ENCODE results near the gene DIDO1.

Gene DIDO1

DNA sequence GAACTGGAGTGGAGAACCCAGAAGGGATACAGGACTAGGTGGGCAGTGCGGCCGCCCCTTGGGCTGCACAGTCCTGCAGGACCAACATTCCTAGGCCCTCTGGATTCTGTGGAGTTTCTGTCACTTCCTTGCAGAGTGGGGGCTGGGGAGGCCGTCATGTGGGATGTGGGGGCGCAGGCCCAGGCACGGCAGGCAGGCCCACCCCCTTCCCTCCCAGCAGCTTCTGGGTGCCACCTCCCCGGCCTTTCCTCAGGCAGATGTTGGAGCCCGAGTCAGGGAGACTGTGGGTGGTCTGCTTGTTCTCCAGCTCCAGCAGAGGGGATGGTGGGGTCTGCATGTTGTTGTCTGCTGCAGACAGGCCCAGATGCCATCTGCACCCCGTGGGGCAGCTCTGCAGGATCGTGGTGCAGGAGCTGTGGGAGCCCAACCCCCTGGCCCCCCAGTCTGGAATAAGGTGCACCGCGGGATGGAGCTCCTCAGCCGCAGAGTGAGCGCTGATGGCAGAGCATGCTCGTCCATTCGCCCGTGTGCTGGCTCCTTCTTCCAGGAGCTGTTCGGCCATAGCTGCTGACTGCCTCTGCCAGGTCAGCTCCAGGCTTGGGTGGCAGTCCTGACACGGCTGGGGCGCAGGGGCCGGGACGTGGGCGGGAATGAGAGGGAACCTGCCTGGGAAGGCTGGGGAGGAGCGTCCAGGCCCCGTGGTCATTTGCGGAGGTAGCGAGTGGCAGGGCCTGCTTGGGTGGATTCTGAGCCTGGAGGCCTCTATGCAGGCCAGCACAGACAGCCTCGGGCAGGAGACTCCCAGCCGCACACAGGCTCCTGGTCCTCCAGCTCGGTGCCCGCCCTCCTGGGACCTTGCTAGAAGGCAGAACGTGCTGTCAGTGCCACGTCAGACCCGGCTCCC lies 44.3 kb upstream of the DIDO1 start:
- ChIA-PET CTCF (interaction anchor here (0.7 to 4.1 kb wide), 14 partner anchors 9 to 253 kb away, joined by 3 to 26 read pairs (median 4); partner anchors contain the start of genes BHLHE23 and SLC17A9), POLR2A (interaction anchor here (0.6 to 0.9 kb wide), 2 partner anchors 39 to 158 kb away, joined by 3 read pairs; no protein-coding TSS in a partner anchor)
- DNase-seq (ENCODE audit: extremely low spot score): no peak
- TF ChIP-seq, protein P1, sequence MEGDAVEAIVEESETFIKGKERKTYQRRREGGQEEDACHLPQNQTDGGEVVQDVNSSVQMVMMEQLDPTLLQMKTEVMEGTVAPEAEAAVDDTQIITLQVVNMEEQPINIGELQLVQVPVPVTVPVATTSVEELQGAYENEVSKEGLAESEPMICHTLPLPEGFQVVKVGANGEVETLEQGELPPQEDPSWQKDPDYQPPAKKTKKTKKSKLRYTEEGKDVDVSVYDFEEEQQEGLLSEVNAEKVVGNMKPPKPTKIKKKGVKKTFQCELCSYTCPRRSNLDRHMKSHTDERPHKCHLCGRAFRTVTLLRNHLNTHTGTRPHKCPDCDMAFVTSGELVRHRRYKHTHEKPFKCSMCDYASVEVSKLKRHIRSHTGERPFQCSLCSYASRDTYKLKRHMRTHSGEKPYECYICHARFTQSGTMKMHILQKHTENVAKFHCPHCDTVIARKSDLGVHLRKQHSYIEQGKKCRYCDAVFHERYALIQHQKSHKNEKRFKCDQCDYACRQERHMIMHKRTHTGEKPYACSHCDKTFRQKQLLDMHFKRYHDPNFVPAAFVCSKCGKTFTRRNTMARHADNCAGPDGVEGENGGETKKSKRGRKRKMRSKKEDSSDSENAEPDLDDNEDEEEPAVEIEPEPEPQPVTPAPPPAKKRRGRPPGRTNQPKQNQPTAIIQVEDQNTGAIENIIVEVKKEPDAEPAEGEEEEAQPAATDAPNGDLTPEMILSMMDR (IDR thresholded peaks at IDR 0.05; ENCODE audit: control extremely low read depth, extremely low read depth, low read depth, missing control alignments): no peak

DNA sequence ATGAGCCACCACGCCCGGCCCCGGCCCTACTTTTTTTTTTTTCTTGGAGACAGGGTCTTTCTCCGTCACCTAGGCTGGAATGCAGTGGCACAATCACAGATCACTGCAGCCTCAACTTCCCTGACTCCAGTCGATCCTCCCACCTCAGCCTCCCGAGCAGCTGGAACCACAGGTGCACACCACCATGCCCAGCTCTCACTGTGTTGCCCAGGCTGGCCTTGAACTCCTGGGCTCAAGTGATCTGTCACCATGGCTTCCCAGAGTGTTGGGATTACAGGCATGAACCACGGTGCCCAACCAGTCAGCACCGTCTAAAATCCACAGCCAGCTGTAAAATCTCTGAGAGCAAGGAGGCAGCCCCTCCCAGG lies 43.6 kb upstream of the DIDO1 start:
- ChIA-PET CTCF (interaction anchor here (1.0 to 4.1 kb wide), 9 partner anchors 10 to 69 kb away, joined by 3 to 26 read pairs (median 5); partner anchors contain the start of gene SLC17A9), POLR2A (no interaction called here)
- TF ChIP-seq, protein P1 (IDR thresholded peaks at IDR 0.05; ENCODE audit: control extremely low read depth, extremely low read depth, low read depth, missing control alignments): no peak
- no peak for DNase-seq (ENCODE audit: extremely low spot score)

DNA sequence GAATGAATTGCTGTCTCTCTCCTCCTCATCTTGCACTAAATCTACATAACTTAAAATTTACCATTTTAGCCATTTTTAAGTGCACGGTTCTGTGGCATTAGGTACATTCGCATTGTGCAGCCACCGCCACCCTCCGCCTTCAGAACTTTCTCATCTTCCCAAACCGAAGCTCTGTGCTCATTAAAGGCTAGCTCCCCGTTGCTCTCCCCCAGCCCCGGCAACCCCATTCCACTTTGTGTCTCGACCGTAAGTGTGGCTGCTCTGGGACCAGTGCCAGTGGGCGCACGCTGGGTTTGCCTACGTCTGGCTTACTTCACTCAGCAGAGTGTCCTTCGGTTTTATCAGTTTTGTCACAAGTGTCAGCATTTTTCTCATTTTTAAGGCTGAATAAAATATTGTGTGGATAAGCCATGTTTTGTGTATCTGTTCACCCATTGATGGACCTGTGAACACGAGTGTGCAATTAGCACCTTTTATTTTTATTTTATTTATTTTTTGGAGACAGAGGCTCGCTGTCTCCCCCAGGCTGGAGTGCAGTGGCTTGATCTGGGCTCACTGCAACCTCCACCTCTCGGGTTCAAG lies 43.0 kb upstream of the DIDO1 start:
- no peak for DNase-seq (ENCODE audit: extremely low spot score)
- ChIA-PET CTCF (interaction anchor here (1.2 to 4.1 kb wide), 5 partner anchors 10 to 68 kb away, joined by 3 to 26 read pairs (median 4); partner anchors contain the start of gene SLC17A9), POLR2A (no interaction called here)
- TF ChIP-seq, protein P1 (IDR thresholded peaks at IDR 0.05; ENCODE audit: control extremely low read depth, extremely low read depth, low read depth, missing control alignments): no peak

DNA sequence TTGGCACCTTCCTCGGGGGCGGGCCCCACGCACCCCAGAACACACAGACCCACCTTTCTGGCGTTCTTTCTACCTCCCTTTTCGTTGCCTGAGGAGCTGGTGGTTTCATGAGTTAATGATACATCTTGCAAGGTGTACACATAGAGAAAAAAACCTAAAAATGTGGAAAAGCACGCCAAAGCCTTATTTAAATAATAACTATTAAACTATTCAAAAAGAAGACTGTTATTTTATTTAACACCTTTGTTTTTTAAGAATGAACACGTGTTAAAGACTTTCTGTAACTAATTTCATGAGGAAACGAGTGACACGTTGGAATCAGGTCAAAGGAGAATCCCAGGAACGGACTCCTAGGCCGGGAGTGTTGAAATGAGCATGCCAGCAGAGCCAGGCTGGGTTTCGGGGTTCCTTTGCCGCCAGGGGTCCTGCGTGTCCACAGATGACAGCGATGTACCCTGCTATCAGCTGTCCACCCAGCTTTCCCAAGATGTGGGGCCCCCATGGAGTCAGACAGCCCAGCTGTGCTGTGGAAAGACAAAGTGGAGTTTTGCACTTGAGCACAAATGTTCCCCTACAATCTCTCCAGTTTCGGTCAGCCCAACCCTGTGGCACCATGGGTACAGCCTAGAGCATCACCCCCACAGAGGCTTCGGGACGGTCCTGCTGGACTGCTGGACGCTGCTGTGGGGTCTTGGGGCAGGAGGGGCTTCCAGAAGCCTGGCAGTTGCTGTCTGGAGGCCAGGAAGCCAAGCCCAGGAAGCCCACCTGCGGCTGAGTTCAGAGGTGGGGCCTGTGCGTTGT lies 42.3 kb upstream of the DIDO1 start:
- ChIA-PET POLR2A (no interaction called here), CTCF (interaction anchor here (1.4 to 4.1 kb wide), 4 partner anchors 9 to 41 kb away, joined by 3 to 26 read pairs (median 4); no protein-coding TSS in a partner anchor)
- no peak for DNase-seq (ENCODE audit: extremely low spot score)
- TF ChIP-seq, protein P1 (IDR thresholded peaks at IDR 0.05; ENCODE audit: control extremely low read depth, extremely low read depth, low read depth, missing control alignments): no peak

DNA sequence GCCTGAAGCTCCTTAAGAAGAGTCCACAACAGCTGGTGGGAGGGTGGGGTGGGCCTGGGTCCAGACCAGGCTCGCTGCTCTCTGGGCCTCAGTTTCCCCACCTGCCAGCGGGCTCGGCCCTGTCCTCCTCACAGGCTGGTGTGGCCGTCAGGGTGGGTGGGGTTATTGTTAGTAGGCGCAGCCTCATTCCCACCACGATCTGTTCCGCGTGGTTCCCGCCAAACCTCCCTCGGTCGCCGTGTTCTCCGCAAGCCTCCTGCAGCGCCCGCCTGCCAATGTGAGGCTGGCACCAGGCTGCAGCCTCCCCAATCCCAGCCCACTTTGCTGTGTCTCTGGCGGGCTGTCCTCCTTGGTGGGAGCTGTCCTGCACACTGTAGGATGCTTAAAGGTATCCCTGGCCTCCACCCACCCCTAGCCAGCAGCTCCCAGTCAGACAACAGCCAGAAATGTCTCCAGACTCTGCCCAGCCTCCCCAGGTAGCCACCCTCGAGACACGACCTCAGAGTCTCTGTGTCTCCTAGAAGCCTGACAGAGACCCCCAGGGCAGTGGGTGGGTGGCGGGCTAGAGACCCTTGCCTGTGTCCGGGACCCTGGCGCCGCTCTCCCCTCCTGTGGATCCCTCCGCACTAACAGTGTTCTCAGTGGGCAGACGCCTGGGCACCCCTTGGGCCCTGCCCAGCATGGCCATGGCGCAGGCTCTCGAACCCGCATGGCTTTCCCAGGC lies 41.5 kb upstream of the DIDO1 start:
- CTCF ChIA-PET: interaction anchor here (1.4 to 4.1 kb wide), 4 partner anchors 9 to 41 kb away, joined by 3 to 26 read pairs (median 4); no protein-coding TSS in a partner anchor
- TF ChIP-seq, protein P1 (IDR thresholded peaks at IDR 0.05; ENCODE audit: control extremely low read depth, extremely low read depth, low read depth, missing control alignments): no peak
- no peak for DNase-seq (ENCODE audit: extremely low spot score)
- POLR2A ChIA-PET: no interaction called here
